ENCODE data around the gene TADA3.

TADA3 gene

DNA sequence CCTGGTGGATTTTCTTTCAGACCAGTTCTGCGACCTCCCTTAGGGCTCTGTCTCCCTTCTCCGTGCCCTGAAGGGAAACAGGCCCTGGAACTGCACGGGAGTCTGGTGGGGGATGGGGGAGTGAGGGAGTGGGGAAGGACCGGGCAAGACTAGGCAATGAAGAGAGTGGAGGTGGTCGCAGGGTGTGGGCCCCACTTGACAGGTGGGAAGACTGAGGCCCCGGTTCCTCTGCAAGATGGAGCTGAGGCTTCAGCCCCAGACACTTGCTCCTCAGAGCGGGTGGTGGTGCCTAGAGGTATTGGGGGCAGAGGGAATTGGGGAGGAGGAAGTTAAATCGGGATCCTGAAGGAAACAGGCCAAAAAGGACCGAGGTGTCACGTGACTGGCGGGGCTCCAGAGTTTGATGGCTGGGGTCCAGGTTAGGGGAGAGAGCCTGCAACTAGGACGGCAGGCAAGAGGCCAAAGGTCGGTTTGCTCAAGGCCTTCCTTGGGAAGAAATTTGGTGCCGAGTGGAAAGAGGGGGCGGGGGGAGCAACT is 21.9 kb downstream of the TADA3 start:
- TF ChIP-seq, protein P1, sequence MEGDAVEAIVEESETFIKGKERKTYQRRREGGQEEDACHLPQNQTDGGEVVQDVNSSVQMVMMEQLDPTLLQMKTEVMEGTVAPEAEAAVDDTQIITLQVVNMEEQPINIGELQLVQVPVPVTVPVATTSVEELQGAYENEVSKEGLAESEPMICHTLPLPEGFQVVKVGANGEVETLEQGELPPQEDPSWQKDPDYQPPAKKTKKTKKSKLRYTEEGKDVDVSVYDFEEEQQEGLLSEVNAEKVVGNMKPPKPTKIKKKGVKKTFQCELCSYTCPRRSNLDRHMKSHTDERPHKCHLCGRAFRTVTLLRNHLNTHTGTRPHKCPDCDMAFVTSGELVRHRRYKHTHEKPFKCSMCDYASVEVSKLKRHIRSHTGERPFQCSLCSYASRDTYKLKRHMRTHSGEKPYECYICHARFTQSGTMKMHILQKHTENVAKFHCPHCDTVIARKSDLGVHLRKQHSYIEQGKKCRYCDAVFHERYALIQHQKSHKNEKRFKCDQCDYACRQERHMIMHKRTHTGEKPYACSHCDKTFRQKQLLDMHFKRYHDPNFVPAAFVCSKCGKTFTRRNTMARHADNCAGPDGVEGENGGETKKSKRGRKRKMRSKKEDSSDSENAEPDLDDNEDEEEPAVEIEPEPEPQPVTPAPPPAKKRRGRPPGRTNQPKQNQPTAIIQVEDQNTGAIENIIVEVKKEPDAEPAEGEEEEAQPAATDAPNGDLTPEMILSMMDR (IDR thresholded peaks at IDR 0.05; ENCODE audit: low read depth, low read length, missing control alignments), result no peak
- DNase-seq (ENCODE audit: extremely low read depth, low read depth), result no peak
- H3K4me3 ChIP-seq (replicated peaks; ENCODE audit: low read depth, low read length), result peak overlapping the region; percentile 75

DNA sequence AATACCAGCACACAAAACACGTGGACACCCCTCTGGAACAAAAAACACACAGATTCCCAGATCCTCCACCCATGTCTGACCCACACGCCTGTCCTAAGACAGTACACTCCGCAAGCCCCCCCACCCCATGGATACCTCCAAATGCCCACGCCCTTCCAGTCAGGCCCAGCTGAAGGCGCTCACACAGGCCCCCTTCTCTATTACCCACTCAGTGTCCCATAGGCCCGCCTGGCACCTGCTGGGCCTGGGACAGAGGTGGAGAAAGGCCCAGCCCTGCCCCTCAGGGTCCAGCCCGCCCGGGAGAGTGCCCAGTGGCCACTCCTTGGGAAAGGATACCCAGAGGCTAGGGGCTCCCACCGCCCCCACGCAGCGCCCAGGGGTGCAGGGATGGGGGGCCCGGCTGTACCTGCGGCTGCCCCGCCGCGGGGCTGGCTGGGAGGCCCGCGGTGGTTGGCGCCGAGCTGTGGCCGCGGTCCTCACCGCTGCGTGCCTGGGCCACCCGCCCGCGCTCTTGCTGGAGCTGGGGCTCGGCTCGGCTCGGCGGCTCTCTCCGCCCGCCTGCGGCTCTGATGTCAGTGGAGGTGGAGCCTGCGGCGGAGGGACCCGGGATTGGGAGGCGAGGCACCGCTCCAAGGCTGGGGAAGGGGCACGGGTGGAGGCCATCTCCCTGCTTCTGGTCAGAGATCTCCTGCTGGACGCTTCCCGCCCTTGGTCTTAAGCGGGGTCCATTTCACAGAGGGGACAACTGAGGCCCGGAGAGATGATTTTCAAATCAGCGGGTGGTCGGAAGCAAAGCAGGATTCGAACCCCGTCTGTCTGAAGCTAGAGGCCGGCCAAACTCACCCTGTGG is 22.6 kb downstream of the TADA3 start, which contains the start of gene CAMK1:
Gene CAMK1, minus strand, starts transcription at position 522 of the 850 bp plus-strand sequence. CDS start 2,198 bp downstream, outside the sequence.
- TF ChIP-seq, protein P1 (IDR thresholded peaks at IDR 0.05; ENCODE audit: low read depth, low read length, missing control alignments), result no peak
- no peak for DNase-seq (ENCODE audit: extremely low read depth, low read depth)
- peak within 1 kb of the TSS; percentile 75 for H3K4me3 ChIP-seq (replicated peaks; ENCODE audit: low read depth, low read length)

DNA sequence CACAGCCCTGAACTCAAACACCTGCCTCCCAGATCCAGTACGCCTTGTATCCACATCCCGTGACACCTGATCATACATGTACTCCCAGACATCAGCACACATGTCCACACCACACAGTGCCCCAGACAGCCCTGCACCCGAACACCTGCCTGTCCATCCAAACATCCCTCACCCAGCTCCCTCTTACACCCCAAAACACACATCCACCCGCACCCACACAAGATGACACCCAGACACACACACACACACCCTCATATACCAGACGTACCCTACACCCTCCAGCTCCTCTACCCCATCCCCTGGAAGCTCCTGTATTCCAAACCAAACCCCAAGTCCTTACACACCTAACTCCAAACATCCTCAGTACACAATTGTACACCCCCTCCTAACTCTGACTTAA is 23.3 kb downstream of the TADA3 start:
- no peak for DNase-seq (ENCODE audit: extremely low read depth, low read depth)
- peak overlapping the region; percentile 75 for H3K4me3 ChIP-seq (replicated peaks; ENCODE audit: low read depth, low read length)
- TF ChIP-seq, protein P1 (IDR thresholded peaks at IDR 0.05; ENCODE audit: low read depth, low read length, missing control alignments), result no peak

DNA sequence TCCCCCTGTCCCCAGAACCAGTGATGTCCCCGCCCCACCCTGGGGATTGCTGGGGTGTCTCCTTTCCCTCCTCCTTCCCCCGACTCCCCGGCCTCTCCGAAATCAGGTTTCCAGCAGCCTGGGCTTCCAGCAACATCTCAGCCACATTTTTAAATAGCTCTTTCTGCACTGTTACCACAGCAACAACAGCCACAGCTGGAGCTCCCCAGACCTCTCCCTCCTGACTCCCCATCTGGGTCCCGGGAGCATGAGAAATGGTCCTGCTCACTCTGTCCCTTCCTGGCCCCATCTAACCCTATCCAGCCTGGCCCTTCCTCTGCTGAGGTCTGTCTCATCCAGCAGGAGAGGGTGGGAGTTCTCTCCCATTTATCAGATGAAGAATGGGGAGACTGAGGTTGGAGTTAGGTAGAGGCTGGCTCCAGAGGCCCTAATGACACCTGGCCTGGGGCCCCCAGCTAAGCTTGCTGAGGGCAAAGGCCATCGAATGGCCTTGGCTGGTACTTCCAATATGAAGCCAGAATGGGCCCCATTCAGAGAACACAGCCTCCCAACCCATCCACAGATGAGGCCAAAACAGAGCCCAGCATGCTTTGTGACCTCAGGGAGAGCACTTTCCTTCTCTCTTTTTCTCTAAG is 24.0 kb downstream of the TADA3 start:
- DNase-seq (ENCODE audit: extremely low read depth, low read depth), result no peak
- TF ChIP-seq, protein P1 (IDR thresholded peaks at IDR 0.05; ENCODE audit: low read depth, low read length, missing control alignments), result no peak
- peak overlapping the region; percentile 75 for H3K4me3 ChIP-seq (replicated peaks; ENCODE audit: low read depth, low read length)

DNA sequence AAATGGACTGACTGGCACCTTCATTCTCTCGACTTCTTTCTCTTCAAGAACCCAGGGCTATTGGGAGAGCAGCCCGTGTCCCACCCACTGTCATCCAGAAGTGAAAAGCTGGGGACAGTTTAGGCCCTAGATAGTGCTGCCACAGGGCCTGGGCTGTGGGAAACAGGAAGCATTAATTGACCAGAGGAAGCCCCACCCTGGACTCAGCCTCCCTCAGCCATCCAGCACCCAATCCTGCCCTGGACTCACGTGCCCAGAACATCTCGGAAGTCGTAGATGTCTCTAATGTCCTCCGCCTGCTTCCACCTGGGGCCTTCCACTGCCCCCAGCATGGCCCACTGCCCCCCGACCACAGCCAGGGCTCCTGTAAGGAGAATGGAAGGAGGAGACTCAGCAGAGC is 24.9 kb downstream of the TADA3 start:
- TF ChIP-seq, protein P1 (IDR thresholded peaks at IDR 0.05; ENCODE audit: low read depth, low read length, missing control alignments), result no peak
- H3K4me3 ChIP-seq (replicated peaks; ENCODE audit: low read depth, low read length), result no peak overlapping the region
- DNase-seq (ENCODE audit: extremely low read depth, low read depth), result no peak

DNA sequence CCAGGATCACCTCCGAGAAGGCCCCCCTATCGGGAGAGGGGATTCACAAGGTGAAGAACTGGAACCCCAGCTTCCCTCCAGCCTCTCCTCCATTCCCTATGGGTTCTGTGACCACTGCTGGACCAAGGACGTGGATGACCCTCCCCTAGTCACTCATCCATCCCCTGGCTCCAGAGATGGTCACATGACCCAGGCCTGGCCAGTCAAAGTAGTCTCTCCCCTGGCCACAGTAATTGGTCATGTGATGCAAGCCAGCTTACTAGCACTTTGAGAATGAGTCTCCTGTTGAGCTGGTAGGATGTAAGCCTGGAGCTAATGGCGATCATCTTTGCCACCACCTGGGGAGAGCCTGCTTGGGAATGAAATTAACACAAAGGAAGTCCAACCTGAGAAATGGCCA is 26.4 kb downstream of the TADA3 start:
- no peak for DNase-seq (ENCODE audit: extremely low read depth, low read depth)
- H3K4me3 ChIP-seq (replicated peaks; ENCODE audit: low read depth, low read length), result no peak overlapping the region
- TF ChIP-seq, protein P1 (IDR thresholded peaks at IDR 0.05; ENCODE audit: low read depth, low read length, missing control alignments), result no peak
